HUES6 (cell line): ENCODE results near the gene LCAT.

ENCODE experiments used
- H3K27ac ChIP-seq: 2 replicates; pipeline ENCODE4 v1.7.0; 2013; ENCODE audit warnings: low read depth, mild to moderate bottlenecking, low read length, inconsistent platforms
- H3K27me3 ChIP-seq: 2 replicates; pipeline ENCODE4 v1.6.1; 2013; ENCODE audit warnings: low read length; ENCODE audit not compliant: control insufficient read depth, insufficient read depth
- H3K36me3 ChIP-seq: 2 replicates; pipeline ENCODE4 v1.6.1; 2013; ENCODE audit warnings: low read length; ENCODE audit not compliant: control insufficient read depth, insufficient read depth
- H3K4me1 ChIP-seq: 2 replicates; pipeline ENCODE4 v1.6.1; 2013; ENCODE audit warnings: low read length; ENCODE audit not compliant: control insufficient read depth, insufficient read depth
- H3K4me3 ChIP-seq: 2 replicates; pipeline ENCODE4 v1.5.1; 2013; ENCODE audit warnings: low read depth, low read length
- H3K9ac ChIP-seq: one replicate; pipeline ENCODE4 v1.6.1; 2013; ENCODE audit warnings: mild to moderate bottlenecking, low read length
- H3K9me3 ChIP-seq: 2 replicates; pipeline ENCODE4 v1.6.1; 2013; ENCODE audit warnings: low read depth, low read length; ENCODE audit not compliant: control insufficient read depth, insufficient read depth

Gene LCAT

GRCh38 chr16:67893743-67894399 is 50.0 kb downstream of the LCAT start:
- H3K9ac ChIP-seq: peak overlapping the region; percentile 99
- H3K9me3 ChIP-seq: no peaks in the 10 kb centered on the region
- peak overlapping the region; percentile 92 for H3K27ac ChIP-seq
- H3K4me3 ChIP-seq: peak overlapping the region; percentile 100
- no peaks in the 10 kb centered on the region for H3K27me3 ChIP-seq
- peaks cover 14% of the 10 kb centered on the region; the same call in 1 of the 2 replicates for H3K4me1 ChIP-seq
- no peaks in the 10 kb centered on the region for H3K36me3 ChIP-seq

- Histone ChIP-seq H3K27me3 (no peaks in the 10 kb centered on the region), H3K27ac (peak within 1 kb of the TSS; percentile 92), H3K4me1 (peaks cover 14% of the 10 kb centered on the region; the same call in 1 of the 2 replicates), H3K9ac (peak within 1 kb of the TSS; percentile 99), H3K36me3 (no peaks in the 10 kb centered on the region), H3K9me3 (no peaks in the 10 kb centered on the region), H3K4me3 (peak within 1 kb of the TSS; percentile 100)
These were observed 50.8 kb downstream of the LCAT start, which contains the start of gene PSKH1 for GRCh38 chr16:67892899-67893742. PSKH1 (plus strand) TSS chr16:67893254; CDS start chr16:67908750, 15,496 bp downstream.

GRCh38 chr16:67892375-67892774 is 51.5 kb downstream of the LCAT start:
- H3K27ac ChIP-seq: peak overlapping the region; percentile 22; the same call in 1 of the 2 replicates
- peak overlapping the region; percentile 27 for H3K9ac ChIP-seq

More at GRCh38 chr16:67892375-67892774, 51.5 kb downstream of the LCAT start:
- H3K9me3 ChIP-seq: no peaks in the 10 kb centered on the region
- H3K27me3 ChIP-seq: no peaks in the 10 kb centered on the region
- H3K4me3 ChIP-seq: peak overlapping the region; percentile 55
- no peaks in the 10 kb centered on the region for H3K36me3 ChIP-seq
- peaks cover 14% of the 10 kb centered on the region; the same call in 1 of the 2 replicates for H3K4me1 ChIP-seq
